HepG2 (cell line): ENCODE data around the gene THOP1. TPM values are rescaled to one million over a fixed set of nuclear protein-coding genes. Genes with fewer than 3 reads are reported as not detected.

Experiments used
- ATAC-seq: fragments of 200-7000 bp; cut with Tn5 transposase; 3 replicates; pipeline ENCODE4 v1.9.1; 2020; ENCODE audit warnings: mild to moderate bottlenecking, moderate library complexity
- BruUV-seq: library from RNA; stranded (reverse); fragments of 400-500 nt; replicated peaks from 2 replicates; lab custom pipeline; 2021; lab: Mats Ljungman, UMichigan
- CTCF ChIA-PET: fragments of 300-600 bp; formaldehyde crosslinking; extraction: SDS; loops from one replicate; lab custom pipeline; 2021; ENCODE audit warnings: low total read pairs, inconsistent platforms, low intra/inter-chr PET ratio; lab: Yijun Ruan, JAX
- POLR2A ChIA-PET: fragments of 350-600 bp; sonication (Branson Sonifier 250); formaldehyde crosslinking; loops from one replicate; lab custom pipeline; 2020; ENCODE audit warnings: antibody characterized with exemption, inconsistent platforms; lab: Yijun Ruan, JAX
- DNase-seq: peaks from one replicate; pipeline ENCODE4 v3.0.0-alpha.2; 2015; ENCODE audit warnings: low spot score
- FAIRE-seq: peaks from 3 replicates; lab custom pipeline; 2011; peaks lifted over from hg19 to GRCh38; lab: Jason Lieb, UNC
- H2AFZ ChIP-seq: one replicate; pipeline ENCODE4 v1.6.1; 2011; ENCODE audit warnings: low read length, inconsistent platforms
- H3K27ac ChIP-seq: fragments of 300-600 bp; 3 replicates; pipeline ENCODE4 v1.8.0; 2011; ENCODE audit warnings: mixed run types, mild to moderate bottlenecking, mixed read lengths, low read length, inconsistent platforms; ENCODE audit not compliant: insufficient read depth; ENCODE audit errors: extremely low read length
- H3K27me3 ChIP-seq, 2 experiments: fragments of 200-600 bp in 1 of 2; 2 replicates in 1 of 2; 3 replicates in 1 of 2; pipeline versions ENCODE4 v1.6.0 to v1.8.0; 2011; ENCODE audit warnings: low read length in 2 of 2, mild to moderate bottlenecking in 2 of 2, moderate library complexity in 2 of 2, inconsistent platforms in 1 of 2; ENCODE audit not compliant: insufficient read depth in 2 of 2, control insufficient read depth in 1 of 2
- H3K36me3 ChIP-seq, 2 experiments: fragments of 200-600 bp in 1 of 2; replicated peaks in 1 of 2; 2 replicates in 1 of 2; 3 replicates in 1 of 2; pipeline versions ENCODE4 v1.5.1 to v1.8.0; 2011; ENCODE audit warnings: low read length in 2 of 2, inconsistent platforms in 1 of 2; ENCODE audit not compliant: insufficient read depth in 2 of 2, control insufficient read depth in 1 of 2
- H3K4me1 ChIP-seq: 2 replicates; pipeline ENCODE4 v1.5.1; 2012; ENCODE audit warnings: low read length, inconsistent platforms; ENCODE audit not compliant: insufficient read depth
- H3K4me2 ChIP-seq: 2 replicates; pipeline ENCODE4 v1.6.0; 2011; ENCODE audit warnings: low read depth, low read length, inconsistent platforms
- H3K4me3 ChIP-seq, 3 experiments: fragments of 200-600 bp in 1 of 3; sonication (generic), shearing (Covaris generic) in 1 of 3; replicated peaks in 1 of 3; 2 replicates each; pipeline ENCODE4 v1.5.1; 2011 to 2016; ENCODE audit warnings: low read length in 3 of 3, inconsistent platforms in 2 of 3, low read depth in 2 of 3, mild to moderate bottlenecking in 2 of 3, control low read depth in 1 of 3, mixed read lengths in 1 of 3; ENCODE audit not compliant: insufficient read depth in 1 of 3
- H3K79me2 ChIP-seq: one replicate; pipeline ENCODE4 v1.6.1; 2011; ENCODE audit warnings: low read length, inconsistent platforms; ENCODE audit not compliant: insufficient read depth
- H3K9ac ChIP-seq: 2 replicates; pipeline ENCODE4 v1.6.0; 2011; ENCODE audit warnings: mild to moderate bottlenecking, low read depth, low read length, inconsistent platforms; ENCODE audit not compliant: insufficient read depth
- H3K9me3 ChIP-seq: 2 replicates; pipeline ENCODE4 v1.5.1; 2012; ENCODE audit warnings: mild to moderate bottlenecking, low read length
- H4K20me1 ChIP-seq: 2 replicates; pipeline ENCODE4 v1.6.0; 2011; ENCODE audit warnings: inconsistent platforms, mild to moderate bottlenecking, low read length, moderate library complexity; ENCODE audit not compliant: insufficient read depth
- ATF7 ChIP-seq, 2 experiments: fragments of 450-650 bp in 1 of 2; sonication (generic) in 1 of 2; formaldehyde crosslinking in 1 of 2; IDR thresholded peaks; 2 replicates each; pipeline versions ENCODE4 v1.4.0 to v1.6.1; 2016 to 2020; ENCODE audit warnings: antibody characterized with exemption in 1 of 2, mild to moderate bottlenecking in 1 of 2, missing genetic modification reagents in 1 of 2
- GATA4 ChIP-seq: sonication (generic); IDR thresholded peaks from 2 replicates; pipeline ENCODE4 v1.6.1; 2016; ENCODE audit warnings: antibody characterized with exemption, low read depth, borderline replicate concordance
- NFIC ChIP-seq: IDR thresholded peaks from 2 replicates; pipeline ENCODE4 v1.6.1; 2012; ENCODE audit warnings: mild to moderate bottlenecking, low read length, inconsistent platforms
- REL ChIP-seq: sonication (generic); formaldehyde crosslinking; conservative IDR thresholded peaks from 2 replicates; pipeline ENCODE4 v1.8.0; 2022; ENCODE audit warnings: mild to moderate bottlenecking, missing genetic modification reagents, moderate library complexity
- ZNF20 ChIP-seq: sonication (generic); formaldehyde crosslinking; IDR thresholded peaks from 2 replicates; pipeline ENCODE4 v1.4.0; 2020; ENCODE audit warnings: mild to moderate bottlenecking, moderate library complexity, missing genetic modification reagents
- ZNF263 ChIP-seq: sonication (generic); formaldehyde crosslinking; IDR thresholded peaks from 2 replicates; pipeline ENCODE4 v1.4.0; 2020; ENCODE audit warnings: missing genetic modification reagents
- WGBS: methylation state at CpG from one replicate; pipeline ENCODE4 v1.1.6; 2017; ENCODE audit warnings: low lambda C conversion rate; 5-methylcytosine and 5-hydroxymethylcytosine counted together
- in situ Hi-C: cut with HindIII; loops from 2 replicates; pipeline ENCODE4 v1.10.0; 2017; ENCODE audit warnings: low pct_unique_long_range_greater_than_20kb; ENCODE audit not compliant: extremely low pct_ligation_motif_present
- intact Hi-C: fragments of 100-400 bp; cut with micrococcal nuclease; formaldehyde crosslinking; loops from one replicate; pipeline ENCODE4 v1.10.0; 2022; ENCODE audit not compliant: unreplicated experiment
- polyA plus RNA-seq, 8 experiments: library from polyadenylated mRNA; depleted of rRNA in 3 of 8; stranded (reverse) in 7 of 8; unstranded in 1 of 8; fragments of >200 nt; fragmentation: Illumina TruSeq in 4 of 8; extraction: Trizol in 4 of 8; gene quantifications; 2 replicates each; pipeline versions ENCODE4 v1.2.1 to v1.2.3, GENCODE V29; 2011 to 2016; ENCODE audit warnings: low read depth in 4 of 8, missing spikeins in 1 of 8, mixed read lengths in 1 of 8; ENCODE audit not compliant: insufficient read depth in 1 of 8
- total RNA-seq, 5 experiments: library from RNA; depleted of rRNA; stranded (reverse); fragments of >200 nt; fragmentation: Illumina TruSeq; extraction: Trizol; gene quantifications; 2 replicates each; pipeline ENCODE4 v1.2.3, GENCODE V29; 2016; ENCODE audit warnings: low read depth in 1 of 5
- TF ChIP-seq, protein P1 (sequence below), 2 experiments: sonication (generic) in 1 of 2; formaldehyde crosslinking in 1 of 2; IDR thresholded peaks; 2 replicates each; pipeline versions ENCODE4 v1.5.1 to v1.6.1; 2011 to 2020; ENCODE audit warnings: borderline replicate concordance in 1 of 2, low read depth in 1 of 2, low read length in 1 of 2, mild to moderate bottlenecking in 1 of 2, missing genetic modification reagents in 1 of 2, moderate library complexity in 1 of 2

THOP1 gene
- total and polyA plus RNA-seq, 2 of the 13 experiments (the other 11 are each of a cell fraction or from before 2014, with no cell fraction given): 74.4 to 116 TPM

DNA sequence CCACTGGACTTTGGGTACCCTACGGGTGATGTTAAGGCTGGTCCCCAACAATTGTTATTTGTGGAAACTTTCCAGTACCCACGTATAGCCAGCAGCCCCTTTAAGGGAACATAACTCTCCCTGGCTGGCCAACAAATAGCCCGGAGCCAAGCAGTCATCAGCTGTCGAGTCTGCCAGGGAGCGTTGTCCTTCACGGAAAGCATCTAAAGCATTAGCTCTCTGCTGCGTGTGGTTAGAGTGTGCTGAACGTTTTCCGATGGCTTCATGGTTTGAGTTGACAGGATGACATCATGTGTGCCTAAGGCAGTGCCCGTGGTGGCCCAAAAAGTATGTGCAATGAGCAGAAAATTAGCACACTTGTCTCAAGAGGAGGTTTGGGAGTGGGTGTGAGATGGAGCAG is 78.5 kb downstream of the THOP1 start:
- intact Hi-C loops: no loop called here
- no TSS peak for BruUV-seq
- Histone ChIP-seq H3K27me3 (no peaks in the 10 kb centered on the region), H3K79me2 (peaks cover 14% of the 10 kb centered on the region), H3K27ac (no peak overlapping the region), H3K9ac (no peak overlapping the region), H2AFZ (no peak overlapping the region), H3K36me3 (no peaks in the 10 kb centered on the region), H3K4me1 (peaks cover 27% of the 10 kb centered on the region), H4K20me1 (no peaks in the 10 kb centered on the region), H3K4me2 (no peak overlapping the region), H3K9me3 (no peaks in the 10 kb centered on the region), H3K4me3 (no peak overlapping the region)
- WGBS: 55% methylated on average over 10 of the region's 10 CpGs
- no peak for TF ChIP-seq ZNF263 (CRISPR knock-in tag)
- TF ChIP-seq, protein P1, sequence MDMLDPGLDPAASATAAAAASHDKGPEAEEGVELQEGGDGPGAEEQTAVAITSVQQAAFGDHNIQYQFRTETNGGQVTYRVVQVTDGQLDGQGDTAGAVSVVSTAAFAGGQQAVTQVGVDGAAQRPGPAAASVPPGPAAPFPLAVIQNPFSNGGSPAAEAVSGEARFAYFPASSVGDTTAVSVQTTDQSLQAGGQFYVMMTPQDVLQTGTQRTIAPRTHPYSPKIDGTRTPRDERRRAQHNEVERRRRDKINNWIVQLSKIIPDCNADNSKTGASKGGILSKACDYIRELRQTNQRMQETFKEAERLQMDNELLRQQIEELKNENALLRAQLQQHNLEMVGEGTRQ (IDR thresholded peaks at IDR 0.05; ENCODE audit: low read depth, low read length): no peak
- TF ChIP-seq, protein P1 (CRISPR knock-in tag; IDR thresholded peaks at IDR 0.05; ENCODE audit: borderline replicate concordance): no peak
- no peak for TF ChIP-seq ZNF20 (CRISPR knock-in tag)
- no peak for TF ChIP-seq GATA4
- TF ChIP-seq ATF7 (IDR thresholded peaks at IDR 0.05): 0 out of 2 replicates have a peak, but pooled peaks have one; percentile 27
- TF ChIP-seq ATF7 (CRISPR knock-in tag; IDR thresholded peaks at IDR 0.05): no peak
- TF ChIP-seq NFIC: no peak
- no peak for TF ChIP-seq REL
- FAIRE-seq (no peak), DNase-seq (no peak), ATAC-seq (no peak)
- CTCF ChIA-PET: no interaction called here
- POLR2A ChIA-PET: interaction anchor here (0.7 kb wide), 1 partner anchor 28 kb away, joined by 4 read pairs; no protein-coding TSS in a partner anchor
- in situ Hi-C loops: no loop called here

Other genes starting within 250 kb of the THOP1 start
- gene GNG7, start 82.8 kb upstream of the THOP1 start, total RNA-seq (2016; rRNA removed; fragmentation: Illumina TruSeq; extraction: Trizol): 1.4 and 1.7 TPM in 2 replicates
- 3.3 and 3.9 TPM in 2 replicates for gene GNG7, start 82.8 kb upstream of the THOP1 start, polyA plus RNA-seq (2011; rRNA removed)
- gene DIRAS1, start 64.1 kb upstream of the THOP1 start, total RNA-seq (2016; rRNA removed; fragmentation: Illumina TruSeq; extraction: Trizol): 0.97 and 1.2 TPM in 2 replicates
- gene DIRAS1, start 64.1 kb upstream of the THOP1 start, polyA plus RNA-seq (2011; rRNA removed): 1.8 and 2.9 TPM in 2 replicates
- gene SLC39A3, start 45.5 kb upstream of the THOP1 start, total RNA-seq (2016; rRNA removed; fragmentation: Illumina TruSeq; extraction: Trizol): 25.0 and 41.6 TPM in 2 replicates
- 33.6 and 34.2 TPM in 2 replicates for gene SLC39A3, start 45.5 kb upstream of the THOP1 start, polyA plus RNA-seq (2011; rRNA removed)
- gene SGTA, start 2.2 kb upstream of the THOP1 start, total RNA-seq (2016; rRNA removed; fragmentation: Illumina TruSeq; extraction: Trizol): 47.4 and 47.5 TPM in 2 replicates
- 43.0 and 43.9 TPM in 2 replicates for gene SGTA, start 2.2 kb upstream of the THOP1 start, polyA plus RNA-seq (2011; rRNA removed)
- 2.7 and 3.0 TPM in 2 replicates for gene ZNF554, start 34.4 kb downstream of the THOP1 start, total RNA-seq (2016; rRNA removed; fragmentation: Illumina TruSeq; extraction: Trizol)
- gene ZNF554, start 34.4 kb downstream of the THOP1 start, polyA plus RNA-seq (2011; rRNA removed): 2.2 and 2.4 TPM in 2 replicates
- 8.0 and 12.4 TPM in 2 replicates for gene ZNF555, start 56.0 kb downstream of the THOP1 start, total RNA-seq (2016; rRNA removed; fragmentation: Illumina TruSeq; extraction: Trizol)
- 5.0 and 5.3 TPM in 2 replicates for gene ZNF555, start 56.0 kb downstream of the THOP1 start, polyA plus RNA-seq (2011; rRNA removed)
- gene ZNF556, start 81.8 kb downstream of the THOP1 start, total RNA-seq (2016; rRNA removed; fragmentation: Illumina TruSeq; extraction: Trizol): 28.6 and 41.2 TPM in 2 replicates
- 4.2 and 5.5 TPM in 2 replicates for gene ZNF556, start 81.8 kb downstream of the THOP1 start, polyA plus RNA-seq (2011; rRNA removed)
- 17.5 and 25.8 TPM in 2 replicates for gene ZNF57, start 115.4 kb downstream of the THOP1 start, total RNA-seq (2016; rRNA removed; fragmentation: Illumina TruSeq; extraction: Trizol)
- 6.6 and 8.0 TPM in 2 replicates for gene ZNF57, start 115.4 kb downstream of the THOP1 start, polyA plus RNA-seq (2011; rRNA removed)
- 11.5 and 12.6 TPM in 2 replicates for gene ZNF77, start 159.5 kb downstream of the THOP1 start, total RNA-seq (2016; rRNA removed; fragmentation: Illumina TruSeq; extraction: Trizol)
- 7.1 and 7.8 TPM in 2 replicates for gene ZNF77, start 159.5 kb downstream of the THOP1 start, polyA plus RNA-seq (2011; rRNA removed)
- gene TLE6, start 192.1 kb downstream of the THOP1 start, total RNA-seq (2016; rRNA removed; fragmentation: Illumina TruSeq; extraction: Trizol): 0.24 and 0.28 TPM in 2 replicates
- gene TLE6, start 192.1 kb downstream of the THOP1 start, polyA plus RNA-seq (2011; rRNA removed): 5.5 and 6.4 TPM in 2 replicates
- gene TLE2, start 243.8 kb downstream of the THOP1 start, total RNA-seq (2016; rRNA removed; fragmentation: Illumina TruSeq; extraction: Trizol): 0.07 TPM in 1 of 2 replicates, not detected in the other
- 0.72 and 0.81 TPM in 2 replicates for gene TLE2, start 243.8 kb downstream of the THOP1 start, polyA plus RNA-seq (2011; rRNA removed)